ENCODE data around the gene CASP12.

CASP12 gene

GRCh38 chr11:104836691-104837090 lies 61.6 kb downstream of the CASP12 start:
- DNase-seq (ENCODE audit: low spot score), result no peak

Data from GM03348 (cell line).